Fibroblast of villous mesenchyme (primary cell): ENCODE data around the gene SLC35B3. TPM values are rescaled to one million over a fixed set of nuclear protein-coding genes. Genes with fewer than 3 reads are reported as not detected.

Experiments used
- DNase-seq: peaks from one replicate; pipeline ENCODE4 v3.0.0-alpha.2; 2010; ENCODE audit warnings: low read depth
- H3K4me3 ChIP-seq: 2 replicates; pipeline ENCODE4 v1.5.1; 2011; ENCODE audit warnings: low read depth, mild to moderate bottlenecking, low read length
- CTCF ChIP-seq: IDR thresholded peaks from 2 replicates; pipeline ENCODE4 v1.5.1; 2012; ENCODE audit warnings: low read depth, mild to moderate bottlenecking, low read length; ENCODE audit not compliant: insufficient read depth
- total RNA-seq: library from RNA; depleted of rRNA; stranded (reverse); fragments of >200 nt; gene quantifications from 2 replicates; pipeline ENCODE4 v1.2.3, GENCODE V29; 2012

The SLC35B3 gene
- total RNA-seq, 1 donor = 29.8 TPM

DNA sequence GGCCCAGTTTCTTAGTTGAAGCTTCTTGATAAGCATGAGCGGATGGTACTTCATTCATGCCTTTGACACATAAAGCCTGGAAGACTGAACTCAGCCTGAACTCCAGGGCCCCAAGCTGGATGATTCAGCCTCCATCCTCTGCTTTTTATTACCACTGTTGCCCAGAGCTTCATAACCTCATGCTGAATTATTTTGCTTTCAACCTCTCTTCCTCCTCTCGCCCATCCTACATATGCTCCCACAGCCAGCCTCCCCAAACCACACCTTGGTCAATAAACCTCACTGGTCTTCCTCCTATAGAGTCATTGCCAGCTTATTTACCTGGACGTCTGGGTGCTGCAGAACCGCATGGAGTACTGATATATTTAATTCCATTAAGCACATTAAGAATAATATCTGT lies 59.4 kb downstream of the SLC35B3 start:
- no peak for DNase-seq
- no peak for TF ChIP-seq CTCF
- H3K4me3 ChIP-seq = no peak overlapping the region
